Activated B cell treated with CpG ODN at 0.5 μM for 24 hours (primary cell): ENCODE results near the gene ABCA10. TPM values are rescaled to one million over a fixed set of nuclear protein-coding genes. Genes with fewer than 3 reads are reported as not detected.

Experiments used
- ATAC-seq: fragments of 200-7000 bp; cut with Tn5 transposase; one replicate; pipeline ENCODE4 v1.10.0; 2021; ENCODE audit warnings: low read depth, mild to moderate bottlenecking, moderate library complexity
- CTCF ChIA-PET: fragments of 350-600 bp; sonication (Branson Sonifier 250); formaldehyde crosslinking; loops from one replicate; lab custom pipeline; 2021; ENCODE audit warnings: antibody characterized with exemption; lab: Charles Lee
- POLR2A ChIA-PET: fragments of 350-600 bp; sonication (Branson Sonifier 250); formaldehyde crosslinking; loops from one replicate; lab custom pipeline; 2021; ENCODE audit warnings: antibody characterized with exemption; lab: Charles Lee
- DNase-seq: peaks from one replicate; pipeline ENCODE4 v3.0.0; 2022
- H3K27ac Mint-ChIP-seq: one replicate; pipeline ENCODE4 v1.8.0; 2020; ENCODE audit warnings: mixed read lengths
- H3K27me3 Mint-ChIP-seq: one replicate; pipeline ENCODE4 v1.8.0; 2021; ENCODE audit warnings: mixed read lengths
- H3K36me3 Mint-ChIP-seq: one replicate; pipeline ENCODE4 v1.8.0; 2021; ENCODE audit warnings: low read depth, mixed read lengths
- H3K4me1 Mint-ChIP-seq: one replicate; pipeline ENCODE4 v1.8.0; 2021; ENCODE audit warnings: mixed read lengths
- H3K4me3 Mint-ChIP-seq: one replicate; pipeline ENCODE4 v1.8.0; 2020; ENCODE audit warnings: mild to moderate bottlenecking, mixed read lengths
- H3K9me3 Mint-ChIP-seq: one replicate; pipeline ENCODE4 v1.8.0; 2020; ENCODE audit warnings: mixed read lengths
- intact Hi-C: fragments of 100-400 bp; cut with micrococcal nuclease; formaldehyde crosslinking; loops from one replicate; pipeline ENCODE4 v1.15.1; 2024
- total RNA-seq: library from RNA; stranded (reverse); gene quantifications from 2 replicates; pipeline ENCODE4 v1.2.3, GENCODE V29; 2022
- TF ChIP-seq, protein P1 (sequence below): fragments of 200-600 bp; IDR thresholded peaks from one replicate; pipeline ENCODE4 v1.8.0; 2022; ENCODE audit warnings: antibody characterized with exemption, mild to moderate bottlenecking

The ABCA10 gene
- total RNA-seq, 1 donor from 2014 or later, result 1.8 TPM

DNA sequence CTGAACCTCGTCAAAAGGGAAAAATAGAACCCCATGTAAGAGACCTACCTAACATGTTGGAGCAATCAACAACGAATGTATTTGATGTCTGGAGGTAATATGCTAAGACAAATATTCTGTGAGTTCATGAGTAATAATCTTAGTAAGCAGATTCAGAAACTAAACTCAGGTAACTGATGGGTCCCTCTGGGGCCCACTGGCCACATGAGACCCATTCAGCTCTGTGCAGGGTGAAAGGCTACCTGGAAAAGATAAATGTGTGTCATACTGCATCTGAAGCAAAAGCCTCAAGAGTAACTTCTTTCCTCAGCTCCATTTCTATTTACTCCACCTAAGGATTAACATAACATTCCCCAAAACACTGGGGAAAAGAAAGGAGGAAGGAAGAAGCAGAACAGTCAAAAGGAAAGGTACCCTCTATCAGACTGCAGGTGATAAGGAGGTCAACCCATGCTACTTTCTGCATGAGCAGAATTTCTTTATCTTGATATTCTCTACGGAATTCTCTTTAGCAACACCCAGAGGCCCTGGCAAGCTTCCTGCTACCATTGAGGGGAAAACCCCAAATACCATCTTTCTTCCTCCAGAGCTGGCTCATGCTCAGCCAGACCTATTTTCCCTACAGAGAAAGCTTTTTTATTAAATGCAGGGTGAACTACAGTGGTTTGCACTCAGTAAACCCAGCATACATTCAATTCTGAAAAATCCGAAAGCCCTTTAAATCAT lies 49.2 kb downstream of the ABCA10 start:
- no peaks in the 10 kb centered on the region for H3K9me3 Mint-ChIP-seq
- no peaks in the 10 kb centered on the region for H3K36me3 Mint-ChIP-seq
- H3K4me3 Mint-ChIP-seq, result no peak overlapping the region
- no peaks in the 10 kb centered on the region for H3K27me3 Mint-ChIP-seq
- POLR2A ChIA-PET, result no interaction called here
- CTCF ChIA-PET, result no interaction called here
- peak overlapping the region; percentile 24 for H3K27ac Mint-ChIP-seq
- ATAC-seq (peak; percentile 68), DNase-seq (no peak)
- intact Hi-C loops, result loop anchor here (1.0 kb wide), 1 partner anchor 62 kb away; no protein-coding TSS in a partner anchor
- TF ChIP-seq, protein P1, sequence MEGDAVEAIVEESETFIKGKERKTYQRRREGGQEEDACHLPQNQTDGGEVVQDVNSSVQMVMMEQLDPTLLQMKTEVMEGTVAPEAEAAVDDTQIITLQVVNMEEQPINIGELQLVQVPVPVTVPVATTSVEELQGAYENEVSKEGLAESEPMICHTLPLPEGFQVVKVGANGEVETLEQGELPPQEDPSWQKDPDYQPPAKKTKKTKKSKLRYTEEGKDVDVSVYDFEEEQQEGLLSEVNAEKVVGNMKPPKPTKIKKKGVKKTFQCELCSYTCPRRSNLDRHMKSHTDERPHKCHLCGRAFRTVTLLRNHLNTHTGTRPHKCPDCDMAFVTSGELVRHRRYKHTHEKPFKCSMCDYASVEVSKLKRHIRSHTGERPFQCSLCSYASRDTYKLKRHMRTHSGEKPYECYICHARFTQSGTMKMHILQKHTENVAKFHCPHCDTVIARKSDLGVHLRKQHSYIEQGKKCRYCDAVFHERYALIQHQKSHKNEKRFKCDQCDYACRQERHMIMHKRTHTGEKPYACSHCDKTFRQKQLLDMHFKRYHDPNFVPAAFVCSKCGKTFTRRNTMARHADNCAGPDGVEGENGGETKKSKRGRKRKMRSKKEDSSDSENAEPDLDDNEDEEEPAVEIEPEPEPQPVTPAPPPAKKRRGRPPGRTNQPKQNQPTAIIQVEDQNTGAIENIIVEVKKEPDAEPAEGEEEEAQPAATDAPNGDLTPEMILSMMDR, result no peak
- H3K4me1 Mint-ChIP-seq, result peaks cover 35% of the 10 kb centered on the region

DNA sequence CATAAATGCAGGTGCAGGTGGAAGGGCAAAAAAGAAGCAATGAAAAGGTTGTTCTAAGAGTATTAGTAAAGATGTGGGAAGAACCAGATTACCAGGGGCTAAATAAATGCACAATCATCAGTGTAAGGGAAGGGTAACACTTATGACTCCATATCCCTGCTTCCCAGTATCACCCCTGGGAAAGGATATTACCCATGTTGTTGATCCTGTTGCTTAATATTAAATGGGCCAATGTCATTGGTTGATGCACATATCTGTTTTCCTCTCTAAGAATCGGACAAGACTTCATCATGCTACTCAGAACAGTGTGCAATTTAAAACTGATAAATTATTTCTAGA lies 52.2 kb downstream of the ABCA10 start:
- Mint-ChIP-seq H3K9me3 (no peaks in the 10 kb centered on the region), H3K27ac (no peak overlapping the region), H3K4me1 (peaks cover 35% of the 10 kb centered on the region), H3K36me3 (no peaks in the 10 kb centered on the region), H3K27me3 (no peaks in the 10 kb centered on the region), H3K4me3 (no peak overlapping the region)
- ChIA-PET CTCF (no interaction called here), POLR2A (no interaction called here)
- intact Hi-C loops, result no loop called here
- TF ChIP-seq, protein P1, result no peak
- DNase-seq, result no peak
- no peak for ATAC-seq

DNA sequence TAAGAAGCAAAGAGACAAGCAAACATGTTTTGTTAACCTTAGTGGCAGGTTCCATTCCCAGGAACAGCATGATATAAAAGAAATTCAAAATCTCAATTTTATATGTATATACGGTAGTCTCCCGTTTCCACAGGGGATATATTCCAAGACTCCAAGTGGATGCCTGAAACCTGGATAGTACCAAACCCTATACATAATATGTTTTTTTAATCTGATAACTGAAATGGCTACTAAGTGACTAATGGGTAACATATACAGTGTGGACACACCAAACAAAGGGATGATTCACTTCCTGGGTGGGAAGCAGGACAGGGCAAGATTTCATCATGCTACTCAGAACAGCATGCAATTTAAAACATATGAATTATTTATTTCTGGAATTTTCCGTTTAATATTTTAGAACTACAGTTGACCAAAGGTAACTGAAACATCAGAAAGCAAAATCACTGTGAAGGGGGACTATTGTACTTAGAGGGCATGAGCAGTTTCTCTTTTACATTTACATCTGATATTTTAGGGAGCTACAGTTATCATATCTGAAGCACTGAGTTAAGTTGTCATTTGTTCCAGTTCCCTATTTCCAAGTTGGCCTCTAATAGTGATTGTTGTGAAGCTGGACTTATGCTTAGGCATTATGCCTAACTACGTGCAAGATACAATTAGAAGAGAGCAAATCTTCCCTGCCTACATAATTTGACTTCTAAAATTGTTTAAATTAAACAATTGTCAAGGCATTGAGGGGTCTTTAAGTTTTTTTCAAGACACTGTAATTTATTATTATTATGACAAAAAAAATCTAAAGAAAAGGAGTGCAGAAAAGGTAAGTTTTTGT lies 52.8 kb downstream of the ABCA10 start:
- DNase-seq (no peak), ATAC-seq (no peak)
- H3K4me3 Mint-ChIP-seq, result no peak overlapping the region
- H3K9me3 Mint-ChIP-seq, result no peaks in the 10 kb centered on the region
- ChIA-PET CTCF (no interaction called here), POLR2A (no interaction called here)
- H3K27me3 Mint-ChIP-seq, result no peaks in the 10 kb centered on the region
- no peaks in the 10 kb centered on the region for H3K36me3 Mint-ChIP-seq
- TF ChIP-seq, protein P1, result no peak
- H3K4me1 Mint-ChIP-seq, result peaks cover 35% of the 10 kb centered on the region
- H3K27ac Mint-ChIP-seq, result no peak overlapping the region
- intact Hi-C loops, result no loop called here

DNA sequence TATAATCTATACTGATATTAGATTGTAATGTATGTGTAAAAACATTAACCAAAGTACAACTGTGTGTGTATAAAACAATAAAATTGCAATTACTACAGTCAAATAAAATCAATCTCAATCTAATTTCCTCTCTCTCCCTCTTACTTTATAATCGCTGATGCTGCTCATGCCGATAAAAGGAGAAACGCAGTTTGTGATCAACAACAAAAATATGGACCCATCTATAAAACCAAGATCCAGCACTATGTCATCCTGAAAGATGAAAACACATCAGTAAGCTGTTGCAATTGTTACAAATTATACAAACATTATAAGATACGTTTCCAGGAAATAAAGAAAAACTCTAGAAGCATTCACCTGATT lies 53.4 kb downstream of the ABCA10 start:
- Mint-ChIP-seq H3K4me1 (peaks cover 40% of the 10 kb centered on the region), H3K27me3 (no peaks in the 10 kb centered on the region), H3K9me3 (no peaks in the 10 kb centered on the region), H3K4me3 (no peak overlapping the region), H3K36me3 (no peaks in the 10 kb centered on the region), H3K27ac (no peak overlapping the region)
- ATAC-seq, result no peak
- ChIA-PET POLR2A (no interaction called here), CTCF (no interaction called here)
- intact Hi-C loops, result no loop called here
- TF ChIP-seq, protein P1, result no peak
- DNase-seq, result no peak

DNA sequence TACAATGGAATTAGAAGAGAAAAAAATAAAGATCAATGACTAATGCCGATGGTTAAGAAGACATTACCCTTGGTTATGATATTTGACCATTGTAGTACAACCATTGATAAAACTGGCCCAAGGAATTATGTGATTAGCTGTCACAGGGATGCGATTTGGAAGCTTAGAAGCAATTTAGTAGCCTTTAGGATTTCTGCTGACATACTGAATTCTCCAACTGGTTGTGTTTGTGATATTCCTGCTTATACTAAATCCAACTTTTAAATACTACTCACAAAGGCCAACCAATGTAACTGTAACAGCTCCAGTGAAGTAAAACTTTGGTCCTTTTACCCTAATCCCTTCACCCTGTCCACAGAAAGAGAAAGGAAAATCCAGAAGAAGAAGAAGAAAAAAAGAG lies 55.5 kb downstream of the ABCA10 start:
- Mint-ChIP-seq H3K36me3 (no peaks in the 10 kb centered on the region), H3K4me1 (peaks cover 29% of the 10 kb centered on the region), H3K27ac (no peak overlapping the region), H3K4me3 (no peak overlapping the region), H3K9me3 (peaks cover 2% of the 10 kb centered on the region), H3K27me3 (no peaks in the 10 kb centered on the region)
- ATAC-seq (no peak), DNase-seq (no peak)
- TF ChIP-seq, protein P1, result no peak
- ChIA-PET CTCF (no interaction called here), POLR2A (no interaction called here)
- intact Hi-C loops, result no loop called here
